HEK293 (cell line): Measurements from ENCODE around the gene DDN.

Experiments
- CTCF ChIP-seq: fragments of 450-650 bp; formaldehyde crosslinking; IDR thresholded peaks from 2 replicates; pipeline ENCODE4 v1.5.1; 2016; ENCODE audit warnings: missing biosample characterization, missing genetic modification characterization
- MEIS1 ChIP-seq: sonication (generic); formaldehyde crosslinking; IDR thresholded peaks from 2 replicates; pipeline ENCODE4 v1.8.1; 2022; ENCODE audit warnings: missing genetic modification reagents, mild to moderate bottlenecking, borderline replicate concordance
- MZF1 ChIP-seq: fragments of 450-650 bp; formaldehyde crosslinking; IDR thresholded peaks from 2 replicates; pipeline ENCODE4 v1.5.1; 2017; ENCODE audit warnings: missing biosample characterization, missing genetic modification characterization, borderline replicate concordance
- ZBTB44 ChIP-seq: fragments of 450-650 bp; IDR thresholded peaks from 2 replicates; pipeline ENCODE4 v1.5.1; 2018; ENCODE audit warnings: missing biosample characterization, mild to moderate bottlenecking, missing genetic modification characterization
- ZNF416 ChIP-seq: fragments of 450-650 bp; formaldehyde crosslinking; IDR thresholded peaks from 2 replicates; pipeline ENCODE4 v1.5.1; 2016; ENCODE audit warnings: missing biosample characterization, missing genetic modification characterization
- ZNF510 ChIP-seq: fragments of 450-650 bp; formaldehyde crosslinking; IDR thresholded peaks from 2 replicates; pipeline ENCODE4 v1.5.1; 2018; ENCODE audit warnings: mild to moderate bottlenecking, missing genetic modification characterization, missing biosample characterization; ENCODE audit not compliant: insufficient replicate concordance
- ZNF529 ChIP-seq: fragments of 450-650 bp; formaldehyde crosslinking; IDR thresholded peaks from 2 replicates; pipeline ENCODE4 v1.5.1; 2017; ENCODE audit warnings: missing genetic modification characterization, missing biosample characterization; ENCODE audit not compliant: insufficient replicate concordance
- ZNF629 ChIP-seq: fragments of 450-650 bp; formaldehyde crosslinking; IDR thresholded peaks from 2 replicates; pipeline ENCODE4 v1.5.1; 2017; ENCODE audit warnings: missing biosample characterization, missing genetic modification characterization
- ZNF792 ChIP-seq: fragments of 450-650 bp; formaldehyde crosslinking; IDR thresholded peaks from 2 replicates; pipeline ENCODE4 v1.5.1; 2016; ENCODE audit warnings: missing biosample characterization, missing genetic modification characterization
- ZSCAN5A ChIP-seq: fragments of 450-650 bp; formaldehyde crosslinking; IDR thresholded peaks from 2 replicates; pipeline ENCODE4 v1.5.1; 2016; ENCODE audit warnings: missing biosample characterization, missing genetic modification characterization

DNA sequence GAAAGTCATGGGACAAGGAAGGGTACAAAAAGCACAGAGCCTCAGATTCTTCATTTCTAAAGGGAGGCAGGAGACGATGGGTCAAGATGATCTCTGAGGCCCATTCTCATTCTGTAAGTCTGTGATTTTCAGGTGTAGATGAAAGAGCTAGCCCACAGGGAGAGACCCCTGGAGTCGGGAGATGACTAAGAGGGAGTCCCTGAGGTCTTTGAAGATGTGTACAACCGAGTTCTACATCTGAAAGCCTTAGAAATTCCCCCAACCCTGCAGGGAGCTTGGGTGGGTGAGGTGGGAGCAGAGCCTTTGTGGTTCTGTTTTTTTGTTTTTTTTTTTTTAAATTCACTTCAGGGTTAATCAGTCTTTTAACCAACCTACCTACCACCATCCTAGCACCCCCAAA is 30.7 kb downstream of the DDN start:
- TF ChIP-seq ZNF510 (tag by site-specific recombination), result no peak
- no peak for TF ChIP-seq ZBTB44 (tag by site-specific recombination)
- TF ChIP-seq ZSCAN5A (tag by site-specific recombination), result no peak
- no peak for TF ChIP-seq MZF1 (tag by site-specific recombination)
- no peak for TF ChIP-seq ZNF629 (tag by site-specific recombination)
- no peak for TF ChIP-seq ZNF529 (tag by site-specific recombination)
- TF ChIP-seq MEIS1 (CRISPR knock-in tag), result no peak
- TF ChIP-seq ZNF792, result no peak
- no peak for TF ChIP-seq ZNF416 (tag by site-specific recombination)
- TF ChIP-seq CTCF (tag by site-specific recombination), result no peak
